Activated gamma-delta T cell (primary cell): ENCODE results near the gene SYT7.

Source experiments
- DNase-seq: peaks from one replicate; lab custom pipeline; 2025; lab: John Stamatoyannopoulos, UW

Gene SYT7

DNA sequence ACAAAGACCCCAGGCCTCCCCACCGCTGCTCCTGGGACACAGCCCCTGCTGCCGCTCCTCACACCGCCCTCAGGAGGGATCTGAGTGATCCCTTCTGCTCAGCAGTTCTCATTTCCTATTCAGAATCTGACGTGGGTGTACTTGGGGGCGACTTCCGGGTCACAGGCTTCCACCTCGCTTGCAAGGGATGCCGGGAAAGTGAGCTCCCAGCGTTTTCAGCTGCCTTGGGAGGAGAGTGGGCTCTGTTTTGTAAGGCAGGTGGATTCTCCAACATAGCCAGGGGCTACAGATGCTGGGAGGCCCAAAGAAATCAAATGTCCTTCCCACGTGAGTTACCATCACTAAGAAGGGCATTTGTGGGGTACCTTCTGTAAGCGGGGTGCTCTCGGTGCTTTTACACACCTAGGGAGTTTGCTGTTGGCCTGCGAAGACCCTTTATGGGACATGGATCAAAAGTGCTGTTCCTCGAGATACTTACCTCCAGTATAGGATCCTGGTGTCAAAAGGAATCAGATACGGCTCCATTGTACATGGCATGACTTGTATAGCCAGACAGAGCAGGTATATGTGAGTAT is 82.0 kb downstream of the SYT7 start:
- no peak for DNase-seq

DNA sequence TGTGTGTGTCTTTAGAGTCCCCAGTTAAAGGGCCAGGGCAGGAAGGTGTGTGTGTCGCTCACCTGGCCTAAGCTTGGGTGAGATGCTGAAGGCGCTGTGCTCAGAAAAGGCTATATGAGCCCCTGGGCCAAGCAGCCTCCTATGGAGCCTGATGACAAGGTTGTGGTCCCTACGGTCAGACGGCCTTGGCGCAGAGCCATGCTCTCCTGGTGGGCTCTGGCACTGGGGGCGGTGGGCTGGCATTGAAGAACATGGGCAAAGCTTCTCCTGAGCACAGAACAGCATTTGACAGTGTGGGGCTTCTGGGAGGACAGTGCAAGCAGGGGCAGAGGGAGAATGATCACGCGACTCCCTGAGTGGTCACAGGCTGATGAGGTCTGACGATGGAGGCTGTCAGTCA is 83.0 kb downstream of the SYT7 start:
- DNase-seq = no peak

GRCh38 chr11:61497473-61497872 is 83.4 kb downstream of the SYT7 start:
- DNase-seq = no peak

GRCh38 chr11:61496602-61497400 is 84.1 kb downstream of the SYT7 start:
- DNase-seq = no peak

- DNase-seq = no peak
Observed at GRCh38 chr11:61495801-61496601, 84.9 kb downstream of the SYT7 start.

GRCh38 chr11:61494381-61494961 is 86.4 kb downstream of the SYT7 start:
- no peak for DNase-seq

DNA sequence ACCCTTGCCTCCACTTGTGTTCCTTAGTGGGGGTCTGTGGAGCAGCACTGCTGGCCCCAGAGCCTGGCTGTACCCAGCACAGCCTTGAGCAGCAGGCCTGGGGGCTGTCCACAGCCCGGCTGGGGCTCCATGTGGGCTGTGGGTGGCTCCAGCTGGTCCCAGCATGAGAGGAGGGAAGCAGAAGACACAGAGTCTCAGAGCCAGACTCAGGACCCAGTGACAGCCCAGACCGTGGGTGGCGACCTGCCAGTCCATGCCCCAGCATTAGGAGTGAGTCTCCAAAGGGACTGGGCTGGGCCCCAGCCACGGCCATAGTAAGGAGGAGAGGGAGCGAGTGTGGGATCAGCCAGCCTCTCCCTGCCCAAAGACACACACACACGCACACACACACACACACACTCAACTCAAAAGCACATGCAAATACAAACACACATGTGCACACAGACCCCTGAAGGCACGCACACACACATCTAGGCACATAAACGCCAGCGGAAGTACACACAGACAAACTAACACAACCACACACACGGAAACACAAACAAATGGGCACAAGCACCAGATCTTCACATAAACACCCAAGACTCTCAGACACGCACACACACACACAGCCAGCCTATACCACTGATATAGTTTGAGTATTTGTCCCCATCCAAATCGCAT is 89.0 kb downstream of the SYT7 start:
- no peak for DNase-seq

DNA sequence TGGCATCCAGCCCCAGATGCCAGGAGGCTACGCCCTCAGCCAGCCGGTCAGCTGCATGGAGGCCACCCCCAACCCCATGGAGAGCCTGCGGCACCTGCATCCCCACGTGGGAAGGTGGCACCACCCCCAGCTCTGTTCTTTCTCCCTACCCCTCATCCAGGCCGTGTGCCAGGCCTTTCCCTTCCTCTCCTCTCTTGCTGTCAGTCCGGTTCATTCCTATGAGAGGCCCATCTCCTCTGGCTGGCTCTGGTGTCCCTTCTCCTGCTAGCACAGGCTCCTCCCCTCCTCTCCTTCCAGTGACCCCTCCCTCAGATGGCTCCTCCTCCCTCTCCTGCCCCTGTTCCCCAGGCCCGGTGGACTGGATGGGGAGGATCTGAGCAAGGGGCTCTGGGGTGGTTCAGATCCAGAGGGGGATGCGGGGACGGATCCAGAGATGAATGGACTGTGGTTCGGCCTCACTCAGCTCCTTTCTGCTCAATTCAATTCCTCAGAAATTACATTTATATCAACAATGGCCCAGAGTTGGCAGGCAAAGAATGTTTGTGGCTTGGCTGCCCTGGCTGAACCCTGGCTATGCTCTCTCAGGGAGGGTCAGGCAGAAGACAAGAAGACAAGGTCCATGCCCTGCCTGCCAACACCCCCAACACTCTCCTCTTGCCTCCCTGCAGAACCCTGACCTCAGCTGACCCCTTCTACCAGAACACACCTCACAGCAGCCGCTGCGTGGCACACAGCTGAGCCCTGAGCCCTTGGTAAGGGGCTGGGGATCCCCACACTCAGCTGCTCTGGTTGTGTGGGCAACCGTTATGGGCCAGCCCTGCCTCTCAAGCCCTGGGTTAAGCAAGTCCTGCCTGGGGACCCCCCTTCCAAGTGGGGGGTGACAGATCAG is 90.8 kb downstream of the SYT7 start:
- no peak for DNase-seq

DNA sequence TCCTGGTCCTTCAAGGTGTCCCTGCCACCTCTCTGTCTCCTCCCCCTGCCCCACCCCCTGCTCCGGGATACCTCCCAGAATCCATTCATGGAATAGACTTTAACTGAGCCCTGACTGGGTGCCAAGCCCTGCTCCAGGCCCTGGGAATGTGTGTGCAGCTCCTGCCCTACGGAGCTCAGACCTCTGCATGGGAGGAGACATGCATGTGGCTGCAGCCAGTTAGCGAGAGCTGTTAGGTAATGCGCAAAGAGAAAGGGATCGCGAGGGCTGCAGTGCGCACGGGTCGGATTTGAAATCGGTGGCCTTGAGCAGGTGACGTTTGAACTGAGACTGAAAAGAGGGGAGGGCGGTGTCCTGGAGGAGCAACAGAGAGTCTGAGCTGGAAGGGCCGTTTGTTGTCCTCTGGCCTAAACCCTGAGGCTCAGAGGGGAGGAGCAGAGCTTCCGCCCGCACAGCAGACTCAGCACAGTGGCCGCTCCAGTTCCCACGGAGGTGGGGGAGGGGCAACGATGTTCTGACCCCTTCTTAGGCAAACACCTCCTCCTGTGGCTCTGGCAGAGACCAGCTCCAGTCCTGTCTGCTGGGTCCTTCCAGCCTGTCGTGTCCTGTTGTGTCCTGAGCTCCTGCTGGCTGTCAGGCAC is 92.1 kb downstream of the SYT7 start:
- DNase-seq = no peak

DNA sequence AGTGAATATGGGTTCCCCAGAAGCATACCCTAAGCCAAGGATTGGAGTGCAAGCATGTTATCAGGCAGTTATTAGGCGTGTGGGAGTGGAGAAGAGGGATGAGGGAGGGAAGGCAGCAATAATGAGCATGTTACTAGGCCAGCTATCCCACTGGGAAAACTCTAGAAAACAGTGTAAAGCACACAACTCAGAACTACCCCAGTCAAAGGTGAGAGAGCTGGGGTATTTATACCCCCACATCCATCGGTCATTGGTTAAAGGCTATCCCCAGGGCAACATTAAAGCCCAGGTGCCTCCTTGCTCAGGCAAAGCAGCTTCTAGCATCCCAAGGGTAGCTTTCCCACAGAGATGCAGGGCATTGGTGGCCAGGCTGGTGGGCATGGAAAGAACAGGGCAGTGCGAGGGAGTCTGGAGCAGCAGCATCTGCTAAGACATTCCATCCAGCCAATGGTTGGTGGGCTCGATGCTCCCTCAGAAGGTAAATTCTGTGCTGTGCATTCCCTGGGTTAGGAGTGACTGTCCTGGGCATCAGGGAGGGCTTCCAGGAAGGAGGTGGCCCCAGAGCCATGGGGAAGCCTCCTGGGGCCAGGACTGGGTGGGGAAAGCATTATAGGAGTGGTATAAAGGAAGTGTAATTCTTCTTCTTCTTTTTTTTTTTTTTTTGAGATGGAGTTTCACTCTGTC is 93.4 kb downstream of the SYT7 start:
- DNase-seq = no peak

- DNase-seq = no peak
Observed at GRCh38 chr11:61486779-61487178, 94.1 kb downstream of the SYT7 start.

- DNase-seq = no peak
Observed at GRCh38 chr11:61486011-61486620, 94.8 kb downstream of the SYT7 start.

DNA sequence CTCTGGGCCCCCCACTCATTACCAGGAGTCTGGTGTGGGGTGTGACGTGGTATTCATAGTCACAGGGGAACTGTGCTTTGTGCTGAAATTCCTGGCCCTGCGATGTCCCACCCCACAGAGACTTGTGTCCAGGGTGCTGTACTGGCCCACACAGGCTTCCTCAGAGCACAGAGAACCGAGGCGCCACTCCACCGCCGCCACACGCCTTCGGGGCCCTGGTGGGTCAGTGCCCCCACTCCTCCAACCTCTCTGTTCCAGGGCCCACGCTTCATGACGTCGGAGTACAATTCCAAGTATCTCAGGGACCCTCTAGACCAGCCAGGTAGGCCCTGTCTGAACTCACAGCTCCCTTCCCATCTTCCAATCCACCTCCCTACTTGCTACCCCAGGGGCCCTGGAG is 95.8 kb downstream of the SYT7 start:
- DNase-seq = no peak

DNA sequence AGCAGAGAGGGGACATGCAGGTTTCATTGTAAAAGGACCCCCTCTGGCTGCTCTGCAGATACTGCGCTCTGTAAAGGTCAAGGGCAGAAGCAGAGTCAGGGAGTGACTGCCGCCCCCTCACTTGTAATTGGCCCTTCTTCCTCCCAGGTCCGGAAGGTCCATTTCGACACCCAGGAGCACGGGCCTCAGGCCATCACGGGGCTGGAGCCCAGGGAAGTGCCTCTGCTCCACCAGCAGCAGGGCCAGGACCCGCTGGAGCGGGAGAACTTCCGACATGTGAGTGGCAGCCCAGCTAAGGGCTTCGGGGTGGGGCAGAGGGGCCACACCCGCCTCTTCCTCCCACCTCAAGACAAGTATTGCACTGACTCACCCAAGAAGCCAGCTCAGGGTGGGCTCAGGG is 96.3 kb downstream of the SYT7 start:
- no peak for DNase-seq

DNA sequence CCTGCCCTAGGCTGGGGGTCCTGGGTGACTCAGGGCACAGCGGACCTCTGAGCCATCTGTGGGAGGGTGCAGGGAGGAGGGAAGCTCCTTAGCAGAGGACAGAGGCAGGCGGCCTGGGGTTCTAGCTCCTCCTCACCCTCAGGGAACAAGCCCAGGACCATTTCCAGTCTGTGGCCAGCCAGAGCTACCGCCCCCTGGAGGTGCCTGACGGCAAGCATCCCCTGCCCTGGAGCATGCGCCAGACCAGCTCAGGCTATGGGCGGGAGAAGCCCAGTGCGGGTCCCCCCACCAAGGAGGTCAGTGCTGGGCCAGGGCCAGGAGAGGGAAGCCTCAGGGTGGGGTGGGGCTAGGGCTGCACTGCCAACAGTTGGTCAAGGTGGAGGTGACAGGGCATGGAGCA is 98.4 kb downstream of the SYT7 start:
- DNase-seq = no peak

- no peak for DNase-seq
Observed at GRCh38 chr11:61481806-61482205, 99.1 kb downstream of the SYT7 start.

DNA sequence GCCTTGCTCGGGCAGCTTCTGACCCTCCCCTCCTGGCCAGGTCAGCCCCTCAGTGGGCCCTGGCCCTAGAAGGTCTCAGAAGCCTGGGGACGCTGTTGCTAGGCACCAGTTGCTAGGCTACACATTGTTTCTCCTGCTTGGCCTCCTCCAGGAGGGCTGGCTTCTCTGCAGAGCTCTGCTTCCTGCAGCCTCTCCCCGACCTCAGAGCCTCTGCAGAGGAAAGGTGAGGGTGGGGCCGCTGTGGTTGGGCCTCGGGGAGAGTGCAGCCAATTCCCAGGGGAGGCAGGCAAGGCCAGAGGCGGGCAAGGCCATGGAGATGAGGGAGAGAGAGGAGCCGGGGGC is 99.9 kb downstream of the SYT7 start:
- DNase-seq = no peak

GRCh38 chr11:61480261-61480993 is 100.4 kb downstream of the SYT7 start:
- no peak for DNase-seq
